ENCODE data around the gene MGAT4A.

DNA sequence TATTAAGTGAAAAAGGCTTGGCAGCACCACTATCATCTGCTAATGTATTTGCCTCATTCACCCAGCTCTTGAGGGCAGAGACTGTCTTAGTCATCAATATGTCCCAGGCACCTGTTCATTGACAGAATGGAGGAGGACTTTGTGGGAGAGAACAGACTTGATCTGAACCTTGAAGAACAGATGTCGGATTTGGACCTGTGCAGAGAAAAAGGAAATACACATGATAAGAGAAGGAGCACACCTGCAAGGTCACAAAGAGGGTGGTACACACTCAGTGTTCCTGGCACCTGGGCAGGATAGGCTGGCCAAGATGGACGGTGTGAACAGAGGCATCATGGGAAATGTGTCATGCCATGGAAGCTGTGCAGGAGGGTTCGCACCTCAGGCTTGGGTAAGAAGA, 7.4 kb upstream of the MGAT4A start:
- TF ChIP-seq EZH2 (IDR thresholded peaks at IDR 0.05; ENCODE audit: low read depth, unreplicated experiment) (no peak), ZNF114 (CRISPR knock-in tag; IDR thresholded peaks at IDR 0.05) (no peak), EZH2phosphoT487 (IDR thresholded peaks at IDR 0.05; ENCODE audit: unreplicated experiment) (no peak), JUNB (IDR thresholded peaks at IDR 0.05; ENCODE audit: unreplicated experiment) (no peak), POLR2AphosphoS5 (IDR thresholded peaks at IDR 0.05; ENCODE audit: low read depth) (no peak), CREB1 (CRISPR knock-in tag; IDR thresholded peaks at IDR 0.05; ENCODE audit: low read depth) (no peak), ZNF331 (CRISPR knock-in tag; IDR thresholded peaks at IDR 0.05; ENCODE audit: low read depth) (no peak), STAT1 (IDR thresholded peaks at IDR 0.05; ENCODE audit: unreplicated experiment) (no peak)
- TF ChIP-seq, protein P1, sequence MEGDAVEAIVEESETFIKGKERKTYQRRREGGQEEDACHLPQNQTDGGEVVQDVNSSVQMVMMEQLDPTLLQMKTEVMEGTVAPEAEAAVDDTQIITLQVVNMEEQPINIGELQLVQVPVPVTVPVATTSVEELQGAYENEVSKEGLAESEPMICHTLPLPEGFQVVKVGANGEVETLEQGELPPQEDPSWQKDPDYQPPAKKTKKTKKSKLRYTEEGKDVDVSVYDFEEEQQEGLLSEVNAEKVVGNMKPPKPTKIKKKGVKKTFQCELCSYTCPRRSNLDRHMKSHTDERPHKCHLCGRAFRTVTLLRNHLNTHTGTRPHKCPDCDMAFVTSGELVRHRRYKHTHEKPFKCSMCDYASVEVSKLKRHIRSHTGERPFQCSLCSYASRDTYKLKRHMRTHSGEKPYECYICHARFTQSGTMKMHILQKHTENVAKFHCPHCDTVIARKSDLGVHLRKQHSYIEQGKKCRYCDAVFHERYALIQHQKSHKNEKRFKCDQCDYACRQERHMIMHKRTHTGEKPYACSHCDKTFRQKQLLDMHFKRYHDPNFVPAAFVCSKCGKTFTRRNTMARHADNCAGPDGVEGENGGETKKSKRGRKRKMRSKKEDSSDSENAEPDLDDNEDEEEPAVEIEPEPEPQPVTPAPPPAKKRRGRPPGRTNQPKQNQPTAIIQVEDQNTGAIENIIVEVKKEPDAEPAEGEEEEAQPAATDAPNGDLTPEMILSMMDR (conservative IDR thresholded peaks at IDR 0.05; ENCODE audit: low read depth in 2 of 2): no peak
- TF ChIP-seq, protein P2, sequence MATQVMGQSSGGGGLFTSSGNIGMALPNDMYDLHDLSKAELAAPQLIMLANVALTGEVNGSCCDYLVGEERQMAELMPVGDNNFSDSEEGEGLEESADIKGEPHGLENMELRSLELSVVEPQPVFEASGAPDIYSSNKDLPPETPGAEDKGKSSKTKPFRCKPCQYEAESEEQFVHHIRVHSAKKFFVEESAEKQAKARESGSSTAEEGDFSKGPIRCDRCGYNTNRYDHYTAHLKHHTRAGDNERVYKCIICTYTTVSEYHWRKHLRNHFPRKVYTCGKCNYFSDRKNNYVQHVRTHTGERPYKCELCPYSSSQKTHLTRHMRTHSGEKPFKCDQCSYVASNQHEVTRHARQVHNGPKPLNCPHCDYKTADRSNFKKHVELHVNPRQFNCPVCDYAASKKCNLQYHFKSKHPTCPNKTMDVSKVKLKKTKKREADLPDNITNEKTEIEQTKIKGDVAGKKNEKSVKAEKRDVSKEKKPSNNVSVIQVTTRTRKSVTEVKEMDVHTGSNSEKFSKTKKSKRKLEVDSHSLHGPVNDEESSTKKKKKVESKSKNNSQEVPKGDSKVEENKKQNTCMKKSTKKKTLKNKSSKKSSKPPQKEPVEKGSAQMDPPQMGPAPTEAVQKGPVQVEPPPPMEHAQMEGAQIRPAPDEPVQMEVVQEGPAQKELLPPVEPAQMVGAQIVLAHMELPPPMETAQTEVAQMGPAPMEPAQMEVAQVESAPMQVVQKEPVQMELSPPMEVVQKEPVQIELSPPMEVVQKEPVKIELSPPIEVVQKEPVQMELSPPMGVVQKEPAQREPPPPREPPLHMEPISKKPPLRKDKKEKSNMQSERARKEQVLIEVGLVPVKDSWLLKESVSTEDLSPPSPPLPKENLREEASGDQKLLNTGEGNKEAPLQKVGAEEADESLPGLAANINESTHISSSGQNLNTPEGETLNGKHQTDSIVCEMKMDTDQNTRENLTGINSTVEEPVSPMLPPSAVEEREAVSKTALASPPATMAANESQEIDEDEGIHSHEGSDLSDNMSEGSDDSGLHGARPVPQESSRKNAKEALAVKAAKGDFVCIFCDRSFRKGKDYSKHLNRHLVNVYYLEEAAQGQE (IDR thresholded peaks at IDR 0.05; ENCODE audit: unreplicated experiment): no peak
- TF ChIP-seq, protein P3, sequence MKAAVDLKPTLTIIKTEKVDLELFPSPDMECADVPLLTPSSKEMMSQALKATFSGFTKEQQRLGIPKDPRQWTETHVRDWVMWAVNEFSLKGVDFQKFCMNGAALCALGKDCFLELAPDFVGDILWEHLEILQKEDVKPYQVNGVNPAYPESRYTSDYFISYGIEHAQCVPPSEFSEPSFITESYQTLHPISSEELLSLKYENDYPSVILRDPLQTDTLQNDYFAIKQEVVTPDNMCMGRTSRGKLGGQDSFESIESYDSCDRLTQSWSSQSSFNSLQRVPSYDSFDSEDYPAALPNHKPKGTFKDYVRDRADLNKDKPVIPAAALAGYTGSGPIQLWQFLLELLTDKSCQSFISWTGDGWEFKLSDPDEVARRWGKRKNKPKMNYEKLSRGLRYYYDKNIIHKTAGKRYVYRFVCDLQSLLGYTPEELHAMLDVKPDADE (IDR thresholded peaks at IDR 0.05): no peak

Measured in GM23338 (cell line).